GM20431 (cell line): ENCODE measurements around the gene CIROP.

Experiments
- in situ Hi-C: fragments of 300-500 bp; cut with MseI, MboI; formaldehyde crosslinking; loops from one replicate; pipeline ENCODE4 v1.15.0; 2020; ENCODE audit warnings: low sequenced_read_pairs; ENCODE audit not compliant: unreplicated experiment

Gene CIROP

GRCh38 chr14:23070262-23071129 is 34.3 kb downstream of the CIROP start:
- in situ Hi-C loops: no loop called here

GRCh38 chr14:23069413-23069806 is 35.4 kb downstream of the CIROP start:
- in situ Hi-C loops: no loop called here

GRCh38 chr14:23068789-23069412 is 35.9 kb downstream of the CIROP start:
- in situ Hi-C loops: no loop called here

- in situ Hi-C loops: no loop called here
Measured at GRCh38 chr14:23067847-23068788, 36.7 kb downstream of the CIROP start.

- in situ Hi-C loops: no loop called here
Measured at GRCh38 chr14:23066855-23067744, 37.7 kb downstream of the CIROP start.

GRCh38 chr14:23066368-23066767 is 38.4 kb downstream of the CIROP start:
- in situ Hi-C loops: no loop called here

GRCh38 chr14:23063601-23064000 is 41.2 kb downstream of the CIROP start:
- in situ Hi-C loops: no loop called here

- in situ Hi-C loops: no loop called here
Measured at GRCh38 chr14:23062002-23062401, 42.8 kb downstream of the CIROP start.

GRCh38 chr14:23060536-23061260 is 44.1 kb downstream of the CIROP start:
- in situ Hi-C loops: no loop called here

- in situ Hi-C loops: loop anchor here (10.0 kb wide), 1 partner anchor 64 kb away; no protein-coding TSS in a partner anchor
Measured at GRCh38 chr14:23058654-23059504, 45.9 kb downstream of the CIROP start.

- in situ Hi-C loops: loop anchor here (10.0 kb wide), 1 partner anchor 63 kb away; no protein-coding TSS in a partner anchor
Measured at GRCh38 chr14:23057757-23058653, 46.8 kb downstream of the CIROP start.

- in situ Hi-C loops: loop anchor here (10.0 kb wide), 1 partner anchor 62 kb away; no protein-coding TSS in a partner anchor
Measured at GRCh38 chr14:23056956-23057756, 47.6 kb downstream of the CIROP start, which contains the start of gene CDH24. Gene CDH24 (minus strand): TSS chr14:23057520. CDS start chr14:23055733, 1,787 bp downstream.

- in situ Hi-C loops: loop anchor here (10.0 kb wide), 1 partner anchor 62 kb away; no protein-coding TSS in a partner anchor
Measured at GRCh38 chr14:23056145-23056955, 48.4 kb downstream of the CIROP start.

GRCh38 chr14:23055621-23056144 is 49.1 kb downstream of the CIROP start:
- in situ Hi-C loops: loop anchor here (10.0 kb wide), 1 partner anchor 61 kb away; no protein-coding TSS in a partner anchor

GRCh38 chr14:23055147-23055550 is 49.6 kb downstream of the CIROP start:
- in situ Hi-C loops: loop anchor here (10.0 kb wide), 1 partner anchor 60 kb away; no protein-coding TSS in a partner anchor
